Activated CD4-positive, alpha-beta T cell treated with anti-CD3 and anti-CD28 coated beads, Interleukin-2, amount 50 U/mL, for 16 hours (primary cell): ENCODE results near the gene CTNNA3.

Source experiments
- DNase-seq: peaks from one replicate; pipeline ENCODE4 v3.0.0-alpha.2; 2020

CTNNA3 gene

DNA sequence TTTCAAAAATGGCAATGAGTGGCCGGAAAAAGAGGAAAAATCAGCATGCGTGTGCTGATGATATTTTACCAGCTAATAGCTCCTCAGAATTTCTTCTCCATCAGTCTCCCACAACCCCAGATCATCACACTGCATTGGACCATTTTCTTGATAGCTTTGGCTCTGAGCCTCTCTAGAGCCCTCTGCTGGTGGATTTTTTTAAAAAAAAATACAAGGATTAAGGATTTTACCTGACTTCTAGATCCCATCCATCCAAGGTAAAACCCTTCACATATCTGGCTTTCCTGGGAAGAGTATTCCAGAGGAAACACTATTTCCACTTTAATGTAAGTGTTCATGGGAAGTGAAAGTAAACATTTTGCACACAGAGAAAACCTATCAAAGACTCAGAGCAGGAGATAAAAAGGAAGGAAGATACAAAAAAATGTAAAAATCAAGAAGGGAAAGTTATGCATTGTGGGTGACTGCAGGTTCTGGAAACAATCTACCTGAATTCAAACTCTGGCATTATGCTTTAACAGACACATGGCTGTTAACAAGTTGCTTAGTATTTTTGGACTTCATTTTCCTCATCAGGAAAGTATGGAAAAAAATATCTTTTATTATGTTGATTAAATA, 389.3 kb downstream of the CTNNA3 start:
- DNase-seq = peak; percentile 1

DNA sequence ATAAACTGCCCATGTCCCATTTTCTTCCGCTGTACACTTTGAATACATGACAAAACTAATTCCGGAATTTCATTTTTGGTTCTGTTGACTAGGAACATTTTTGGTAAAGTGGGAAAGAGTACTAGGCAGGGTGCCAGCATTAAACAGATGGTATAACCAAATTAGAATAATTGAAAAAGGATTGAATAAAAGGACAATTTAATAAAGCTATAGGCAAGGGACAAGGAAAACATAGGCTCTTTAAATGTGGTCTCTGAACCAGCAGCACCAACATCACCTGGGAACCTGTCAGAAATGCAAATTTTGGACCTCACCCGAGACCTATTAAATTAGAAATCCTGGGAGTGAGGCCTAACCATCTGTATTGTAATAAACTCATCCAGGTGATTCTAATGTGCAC, 393.3 kb downstream of the CTNNA3 start:
- no peak for DNase-seq

DNA sequence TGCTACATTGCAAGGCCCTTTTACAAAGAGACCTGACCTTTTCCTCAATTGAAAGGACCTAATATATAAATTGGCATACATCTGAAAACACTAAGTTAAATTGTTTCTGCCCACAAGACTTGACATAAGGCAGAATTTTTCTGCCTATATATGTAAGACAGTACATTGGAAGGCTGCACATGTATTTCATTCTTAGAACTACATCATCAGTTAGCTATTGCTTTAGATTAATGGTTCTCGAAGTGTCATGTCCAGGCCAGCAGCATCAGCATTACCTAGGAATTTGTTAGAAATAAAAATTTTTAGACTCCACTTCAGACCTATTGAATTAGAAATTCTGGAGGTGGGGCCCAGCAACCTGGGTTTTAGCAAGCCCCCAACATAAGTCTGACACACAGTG, 396.2 kb downstream of the CTNNA3 start:
- DNase-seq = no peak

DNA sequence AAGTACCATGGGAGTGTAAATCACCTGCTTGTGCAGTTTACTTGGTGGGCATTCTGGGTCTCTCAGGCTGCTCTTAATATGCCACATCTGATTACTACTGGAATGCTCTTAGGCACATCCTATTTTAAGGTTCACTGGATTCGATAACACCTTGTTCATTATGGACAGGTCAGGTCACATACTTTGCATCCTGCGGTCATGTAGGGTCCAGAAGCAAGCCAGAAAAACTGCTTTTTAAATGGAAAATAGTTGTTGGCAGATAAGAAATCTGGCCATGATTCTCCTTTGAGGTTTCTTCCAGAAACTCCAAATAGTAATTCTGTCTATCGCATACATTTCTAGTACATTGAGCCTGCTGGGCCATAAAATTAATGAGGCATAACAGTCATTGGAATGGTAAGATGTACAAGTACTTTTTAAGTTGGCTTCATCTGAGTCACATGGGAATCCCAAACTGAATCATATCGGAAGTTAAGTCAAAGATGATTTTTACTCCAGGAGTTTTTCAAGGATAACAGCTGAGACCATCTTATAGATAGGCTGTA, 398.3 kb downstream of the CTNNA3 start:
- no peak for DNase-seq

- DNase-seq = no peak
Measured at GRCh38 chr10:67296926-67297325, 399.1 kb downstream of the CTNNA3 start.

- DNase-seq = no peak
Measured at GRCh38 chr10:67288688-67289410, 407.1 kb downstream of the CTNNA3 start.

- no peak for DNase-seq
Measured at GRCh38 chr10:67284589-67284988, 411.4 kb downstream of the CTNNA3 start.

- no peak for DNase-seq
Measured at GRCh38 chr10:67282871-67283270, 413.1 kb downstream of the CTNNA3 start.

DNA sequence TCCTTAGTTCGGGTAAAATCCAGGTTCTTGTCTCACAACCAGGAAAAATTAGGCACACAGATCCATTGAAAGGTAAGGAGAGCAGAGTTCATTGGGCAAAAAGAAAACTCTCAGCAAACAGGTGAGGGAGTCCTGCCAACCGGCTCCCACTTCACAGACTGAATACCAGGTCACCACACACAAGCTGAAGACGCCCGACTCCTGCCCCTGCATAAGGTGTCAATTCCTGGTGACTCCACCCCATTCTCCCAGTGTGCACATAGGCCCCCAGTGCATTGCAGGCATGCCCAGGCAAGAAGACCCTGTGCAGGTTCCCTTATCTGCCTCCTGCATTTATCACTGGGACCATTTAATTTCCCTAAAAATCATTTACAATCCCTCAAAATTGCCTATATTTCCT, 415.6 kb downstream of the CTNNA3 start:
- DNase-seq = no peak

DNA sequence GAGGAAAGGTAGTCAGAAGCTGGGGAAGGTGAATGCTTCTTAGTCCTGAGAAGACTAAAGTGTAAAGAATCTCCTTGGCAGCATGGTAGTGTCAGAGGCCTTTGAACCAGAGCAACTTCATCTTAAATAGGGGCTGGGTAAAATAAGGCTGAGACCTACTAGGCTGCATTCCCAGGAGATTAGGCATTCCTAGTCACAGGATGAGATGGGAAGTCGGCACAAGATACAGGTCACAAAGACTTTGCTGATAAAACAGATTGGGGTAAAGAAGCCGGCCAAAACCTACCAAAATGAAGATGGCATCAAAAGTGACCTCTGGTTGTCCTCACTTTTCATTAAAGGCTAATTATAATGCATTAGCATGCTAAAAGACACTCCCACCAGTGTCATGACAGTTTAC, 418.6 kb downstream of the CTNNA3 start:
- DNase-seq = no peak

GRCh38 chr10:67269828-67270227, 426.2 kb downstream of the CTNNA3 start:
- DNase-seq = no peak

GRCh38 chr10:67268146-67268545, 427.8 kb downstream of the CTNNA3 start:
- no peak for DNase-seq

- no peak for DNase-seq
Measured at GRCh38 chr10:67262675-67263074, 433.3 kb downstream of the CTNNA3 start.

DNA sequence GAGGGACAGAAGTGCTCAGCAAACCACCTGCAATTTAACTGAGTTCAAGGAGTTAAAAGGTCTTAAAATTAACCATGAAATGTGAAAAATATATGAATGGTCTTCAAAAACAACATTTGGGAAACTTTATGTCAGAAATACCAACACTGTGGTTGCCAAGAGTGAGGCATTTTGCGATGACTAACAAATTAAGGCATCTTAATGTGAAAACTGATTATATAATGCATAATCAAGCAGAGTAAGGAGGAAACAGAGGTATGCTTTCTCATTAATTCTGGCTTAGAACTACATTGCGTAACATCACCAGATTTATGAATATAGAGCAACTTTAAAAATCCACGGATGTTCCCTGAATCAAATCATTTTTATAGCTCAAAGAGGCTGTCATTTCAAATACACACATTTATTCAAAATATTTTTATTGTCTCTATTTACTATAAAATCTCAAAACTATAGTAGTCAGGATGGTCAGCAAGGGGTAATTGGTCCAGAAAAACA, 434.6 kb downstream of the CTNNA3 start:
- no peak for DNase-seq

GRCh38 chr10:67259319-67259929, 436.6 kb downstream of the CTNNA3 start:
- DNase-seq = no peak

- no peak for DNase-seq
Measured at GRCh38 chr10:67257427-67258144, 438.4 kb downstream of the CTNNA3 start.

DNA sequence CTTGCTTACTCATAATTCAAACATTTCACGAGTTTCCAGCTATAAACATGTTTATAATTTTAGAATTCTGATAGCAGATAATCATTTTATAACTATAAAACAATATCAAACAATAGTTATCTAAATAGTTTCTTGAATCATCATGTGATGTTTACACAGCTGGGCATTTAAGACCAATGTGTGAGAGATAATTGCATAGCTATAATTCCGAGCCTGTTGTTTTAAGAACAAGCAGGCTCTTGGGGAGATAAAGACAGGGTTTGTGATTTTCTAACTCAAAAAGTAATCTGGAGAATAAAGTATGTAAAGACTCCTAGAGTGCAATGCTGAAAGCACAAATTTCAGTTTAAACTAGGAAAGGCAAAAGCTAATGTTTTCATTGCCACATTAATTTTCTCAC, 439.0 kb downstream of the CTNNA3 start:
- DNase-seq = no peak

- DNase-seq = no peak
Measured at GRCh38 chr10:67250686-67251085, 445.3 kb downstream of the CTNNA3 start.

DNA sequence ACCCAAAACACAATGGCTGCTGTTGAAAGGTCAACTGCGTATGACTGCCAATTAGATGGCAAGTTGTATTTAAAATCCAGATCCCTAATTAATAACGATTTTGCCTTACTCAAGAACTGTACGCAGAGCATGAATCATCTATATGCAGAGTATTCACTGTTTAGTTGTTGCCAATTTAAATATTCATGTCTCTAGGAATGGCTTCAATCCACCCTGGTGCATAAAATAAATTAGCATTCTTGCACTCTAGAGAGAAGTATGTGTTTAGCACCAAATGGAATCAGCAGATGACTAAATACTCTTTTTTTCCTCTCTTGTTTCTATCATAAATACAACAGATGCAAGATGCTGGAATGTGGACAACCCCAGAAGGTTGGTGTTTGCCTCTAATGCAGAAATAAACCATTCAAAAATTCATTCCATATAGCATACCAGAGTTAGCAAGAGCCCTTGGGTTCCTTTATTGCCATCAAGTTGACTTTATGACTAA, 449.9 kb downstream of the CTNNA3 start:
- DNase-seq = no peak

GRCh38 chr10:67242528-67242927, 453.5 kb downstream of the CTNNA3 start:
- DNase-seq = no peak

GRCh38 chr10:67241451-67241850, 454.5 kb downstream of the CTNNA3 start:
- DNase-seq = no peak

GRCh38 chr10:67239864-67240497, 456.0 kb downstream of the CTNNA3 start:
- no peak for DNase-seq
